HepG2 (cell line): ENCODE data around the gene JADE2. TPM values are rescaled to one million over a fixed set of nuclear protein-coding genes. Genes with fewer than 3 reads are reported as not detected.
A peak's percentile ranks its signal among the peaks of the same experiment; 100 is the strongest.

Experiments
- DZIP1 ChIP-seq: sonication (generic); formaldehyde crosslinking; IDR thresholded peaks from 2 replicates; pipeline ENCODE4 v1.5.0; 2020; ENCODE audit warnings: mild to moderate bottlenecking, missing genetic modification reagents
- FOXP4 ChIP-seq: sonication (generic); formaldehyde crosslinking; IDR thresholded peaks from 2 replicates; pipeline ENCODE4 v1.4.0; 2020; ENCODE audit warnings: missing genetic modification reagents
- IKZF5 ChIP-seq: IDR thresholded peaks from 2 replicates; pipeline ENCODE4 v1.6.1; 2018; ENCODE audit warnings: missing genetic modification reagents, mild to moderate bottlenecking, missing compliant biosample characterization
- KAT8 ChIP-seq: IDR thresholded peaks from 2 replicates; pipeline ENCODE4 v1.6.1; 2016; ENCODE audit warnings: missing genetic modification reagents, missing compliant biosample characterization
- MNT ChIP-seq: fragments of 450-650 bp; IDR thresholded peaks from 2 replicates; pipeline ENCODE4 v1.6.1; 2016
- NR3C1 ChIP-seq: sonication (generic); formaldehyde crosslinking; IDR thresholded peaks from 2 replicates; pipeline ENCODE4 v1.4.0; 2020; ENCODE audit warnings: missing genetic modification reagents
- RBM39 ChIP-seq: fragments of 200-400 bp; formaldehyde crosslinking; IDR thresholded peaks from one replicate; pipeline ENCODE4 v1.6.1; 2018; ENCODE audit warnings: antibody characterized with exemption, mild to moderate bottlenecking, low read depth, low read length; ENCODE audit not compliant: poor library complexity, severe bottlenecking
- RFX1 ChIP-seq: fragments of 450-650 bp; IDR thresholded peaks from 2 replicates; pipeline ENCODE4 v1.6.1; 2017
- SOX6 ChIP-seq, 2 experiments: fragments of 450-650 bp in 1 of 2; sonication (generic) in 1 of 2; formaldehyde crosslinking in 1 of 2; IDR thresholded peaks; 2 replicates each; pipeline versions ENCODE4 v1.4.0 to v1.6.1; 2017 to 2020; ENCODE audit warnings: antibody characterized with exemption in 1 of 2, mild to moderate bottlenecking in 1 of 2, missing genetic modification reagents in 1 of 2
- STAG1 ChIP-seq: sonication (generic); formaldehyde crosslinking; IDR thresholded peaks from 2 replicates; pipeline ENCODE4 v1.4.0; 2020; ENCODE audit warnings: missing genetic modification reagents
- TBX2 ChIP-seq: sonication (generic); formaldehyde crosslinking; IDR thresholded peaks from 2 replicates; pipeline ENCODE4 v1.5.0; 2020; ENCODE audit warnings: missing genetic modification reagents, mild to moderate bottlenecking, borderline replicate concordance
- TCF12 ChIP-seq, 2 experiments: fragments of 450-650 bp in 1 of 2; sonication (generic) in 1 of 2; formaldehyde crosslinking in 1 of 2; IDR thresholded peaks; 2 replicates each; pipeline versions ENCODE4 v1.6.1 to v1.8.0; 2017 to 2022; ENCODE audit warnings: antibody characterized with exemption in 1 of 2, mild to moderate bottlenecking in 1 of 2, missing genetic modification reagents in 1 of 2, moderate library complexity in 1 of 2
- THAP7 ChIP-seq: sonication (generic); formaldehyde crosslinking; IDR thresholded peaks from 2 replicates; pipeline ENCODE4 v1.8.1; 2023; ENCODE audit warnings: mild to moderate bottlenecking, missing genetic modification reagents
- ZNF138 ChIP-seq: sonication (generic); formaldehyde crosslinking; IDR thresholded peaks from 2 replicates; pipeline ENCODE4 v1.5.0; 2020; ENCODE audit warnings: mild to moderate bottlenecking, low read depth, missing genetic modification reagents
- ZNF17 ChIP-seq: sonication (generic); formaldehyde crosslinking; IDR thresholded peaks from 2 replicates; pipeline ENCODE4 v1.5.0; 2020; ENCODE audit warnings: mild to moderate bottlenecking, missing genetic modification reagents
- ZNF20 ChIP-seq: sonication (generic); formaldehyde crosslinking; IDR thresholded peaks from 2 replicates; pipeline ENCODE4 v1.4.0; 2020; ENCODE audit warnings: mild to moderate bottlenecking, moderate library complexity, missing genetic modification reagents
- ZNF597 ChIP-seq: sonication (generic); formaldehyde crosslinking; IDR thresholded peaks from 2 replicates; pipeline ENCODE4 v1.5.0; 2020; ENCODE audit warnings: missing genetic modification reagents
- ZNF703 ChIP-seq: sonication (generic); formaldehyde crosslinking; IDR thresholded peaks from 2 replicates; pipeline ENCODE4 v1.5.1; 2020; ENCODE audit warnings: missing genetic modification reagents, mild to moderate bottlenecking, moderate library complexity, borderline replicate concordance
- ZNF737 ChIP-seq: sonication (generic); formaldehyde crosslinking; IDR thresholded peaks from 2 replicates; pipeline ENCODE4 v1.5.0; 2020; ENCODE audit warnings: missing genetic modification reagents, mild to moderate bottlenecking, borderline replicate concordance
- polyA plus RNA-seq, 8 experiments: library from polyadenylated mRNA; depleted of rRNA in 3 of 8; stranded (reverse) in 7 of 8; unstranded in 1 of 8; fragments of >200 nt; fragmentation: Illumina TruSeq in 4 of 8; extraction: Trizol in 4 of 8; gene quantifications; 2 replicates each; pipeline versions ENCODE4 v1.2.1 to v1.2.3, GENCODE V29; 2011 to 2016; ENCODE audit warnings: low read depth in 4 of 8, missing spikeins in 1 of 8, mixed read lengths in 1 of 8; ENCODE audit not compliant: insufficient read depth in 1 of 8
- total RNA-seq, 5 experiments: library from RNA; depleted of rRNA; stranded (reverse); fragments of >200 nt; fragmentation: Illumina TruSeq; extraction: Trizol; gene quantifications; 2 replicates each; pipeline ENCODE4 v1.2.3, GENCODE V29; 2016; ENCODE audit warnings: low read depth in 1 of 5

The JADE2 gene
- total and polyA plus RNA-seq, 2 of the 13 experiments (the other 11 are each of a cell fraction or from before 2014, with no cell fraction given) = 7.5 to 15.1 TPM

GRCh38 chr5:134524272-134524825, 1.1 kb upstream of the JADE2 start (continued):
- TF ChIP-seq THAP7 (CRISPR knock-in tag) (0 out of 2 replicates have a peak, but pooled peaks have one; percentile 17), SOX6 (IDR thresholded peaks at IDR 0.05) (no peak), SOX6 (CRISPR knock-in tag; IDR thresholded peaks at IDR 0.05) (peak; percentile 36; the same call in 1 of the 2 replicates), MNT (no peak), FOXP4 (CRISPR knock-in tag) (no peak), ZNF737 (CRISPR knock-in tag) (no peak), STAG1 (CRISPR knock-in tag) (no peak; the same call in 1 of the 2 replicates), NR3C1 (no peak), RFX1 (no peak), ZNF20 (CRISPR knock-in tag) (no peak), DZIP1 (peak; percentile 49; the same call in 1 of the 2 replicates), TCF12 (IDR thresholded peaks at IDR 0.05) (no peak), TCF12 (CRISPR knock-in tag; IDR thresholded peaks at IDR 0.05) (peak; percentile 55; the same call in 1 of the 2 replicates), TBX2 (CRISPR knock-in tag) (peak; percentile 50; the same call in 1 of the 2 replicates), RBM39 (peak; percentile 87), KAT8 (CRISPR knock-in tag) (no peak; the same call in 1 of the 2 replicates), ZNF17 (CRISPR knock-in tag) (no peak), IKZF5 (CRISPR knock-in tag) (0 out of 2 replicates have a peak, but pooled peaks have one; percentile 30), ZNF703 (CRISPR knock-in tag) (no peak), ZNF138 (CRISPR knock-in tag) (no peak), ZNF597 (CRISPR knock-in tag) (no peak)
